ENCODE results near the gene CCS.
A peak's percentile ranks its signal among the peaks of the same experiment; 100 is the strongest.

DNA sequence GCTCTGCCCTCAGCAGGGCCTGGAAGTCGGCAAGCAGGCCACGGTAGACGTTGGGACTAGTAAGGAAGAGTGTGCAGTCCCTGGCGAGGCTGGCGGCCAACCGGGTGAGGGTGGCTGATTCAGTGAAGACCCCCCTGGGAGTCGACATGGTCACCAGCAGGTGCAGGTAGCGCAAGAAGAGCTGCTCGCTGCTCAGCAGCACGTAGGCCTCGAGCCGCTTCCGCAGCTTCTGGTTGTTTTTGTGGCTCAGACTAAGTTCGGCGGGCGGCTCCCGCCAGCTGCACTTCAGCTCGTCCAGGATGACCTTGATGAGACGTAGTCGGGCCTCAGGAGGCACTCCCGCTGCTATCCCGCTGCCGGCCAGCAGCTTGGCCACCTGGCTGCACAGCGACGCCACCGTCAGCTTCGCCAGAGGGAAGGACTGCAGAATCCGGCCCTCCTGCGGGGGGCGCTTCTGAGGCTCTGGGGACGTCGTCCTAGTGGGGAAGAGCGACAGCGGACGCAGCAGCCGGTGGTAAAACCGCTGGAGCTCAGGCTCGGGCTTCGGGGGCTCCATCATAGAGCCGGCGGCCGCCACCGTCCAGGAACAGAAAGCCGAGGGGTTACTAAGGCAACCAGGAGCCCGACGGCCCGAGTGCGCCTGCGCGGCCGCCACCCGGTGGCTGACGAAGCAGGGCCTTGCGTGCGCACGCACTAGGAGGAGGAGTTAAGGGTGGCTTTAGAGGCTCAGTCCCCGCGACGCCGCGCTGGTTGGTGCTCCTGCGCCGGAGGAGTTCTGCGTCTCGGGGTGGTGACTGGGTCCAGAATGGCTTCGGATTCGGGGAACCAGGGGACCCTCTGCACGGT lies at the start of gene CCS, which contains the start of gene CCDC87:
- TF ChIP-seq CTCF (IDR thresholded peaks at IDR 0.05) (peak; percentile 47 to 95 (median 77)), POLR2A (IDR thresholded peaks at IDR 0.05) (peak in 3 of 4 donors; percentile 46 to 93 (median 77))
